Measurements from ENCODE around the gene RBM20. TPM values are rescaled to one million over a fixed set of nuclear protein-coding genes. Genes with fewer than 3 reads are reported as not detected.

The RBM20 gene
- total and polyA plus RNA-seq, 12 donors, result 0.07 to 2.3 (median 0.28) TPM; not detected in 2

- H3K27ac ChIP-seq, result peak overlapping the region in 1 of 5 donors; percentile 6
- no peak for DNase-seq
- H3K4me1 ChIP-seq (replicated peaks in 1 of 2), result peaks cover 8 to 21% of the 10 kb centered on the region in 2 donors
- intact Hi-C loops (cut with DNase I), result no loop called here
- H3K9me3 ChIP-seq (replicated peaks in 1 of 3), result no peaks in the 10 kb centered on the region
- H3K27me3 ChIP-seq, result no peaks in the 10 kb centered on the region
- TF ChIP-seq POLR2A (IDR thresholded peaks at IDR 0.05), result no peak
- no peak for TF ChIP-seq CTCF (IDR thresholded peaks at IDR 0.05)
- WGBS, 4 donors, result 85 to 91% (median 86%) methylated on average over 10 of the region's 10 CpGs
- H3K4me3 ChIP-seq, result no peak overlapping the region
- no peaks in the 10 kb centered on the region for H3K36me3 ChIP-seq (replicated peaks in 1 of 2)
Observed at GRCh38 chr10:110789604-110790433, 145.7 kb downstream of the RBM20 start.

- Histone ChIP-seq H3K36me3 (replicated peaks in 1 of 2) (no peaks in the 10 kb centered on the region), H3K4me1 (replicated peaks in 1 of 2) (peaks cover 8 to 21% of the 10 kb centered on the region in 2 donors), H3K27ac (no peak overlapping the region), H3K27me3 (no peaks in the 10 kb centered on the region), H3K4me3 (no peak overlapping the region), H3K9me3 (replicated peaks in 1 of 3) (no peaks in the 10 kb centered on the region)
- 88 to 92% (median 89%) methylated on average over 8 of the region's 8 CpGs for WGBS, 4 donors
- DNase-seq, result no peak
- TF ChIP-seq POLR2A (IDR thresholded peaks at IDR 0.05) (no peak), CTCF (IDR thresholded peaks at IDR 0.05) (no peak)
- intact Hi-C loops (cut with DNase I), result no loop called here
Observed at GRCh38 chr10:110790913-110791506, 146.9 kb downstream of the RBM20 start.

- H3K4me3 ChIP-seq, result no peak overlapping the region
- H3K4me1 ChIP-seq (replicated peaks in 1 of 2), result peaks cover 8 to 21% of the 10 kb centered on the region in 2 donors
- H3K27ac ChIP-seq, result no peak overlapping the region
- no peak for DNase-seq
- H3K27me3 ChIP-seq, result no peaks in the 10 kb centered on the region
- WGBS, 4 donors, result 53 to 83% (median 69%) methylated on average over 3 to 4 of the region's 4 CpGs
- no peak for TF ChIP-seq POLR2A (IDR thresholded peaks at IDR 0.05)
- no peak for TF ChIP-seq CTCF (IDR thresholded peaks at IDR 0.05)
- intact Hi-C loops (cut with DNase I), result no loop called here
- no peaks in the 10 kb centered on the region for H3K36me3 ChIP-seq (replicated peaks in 1 of 2)
- no peaks in the 10 kb centered on the region for H3K9me3 ChIP-seq (replicated peaks in 1 of 3)
Observed at GRCh38 chr10:110791541-110792073, 147.5 kb downstream of the RBM20 start.

- no peak for DNase-seq
- TF ChIP-seq CTCF (IDR thresholded peaks at IDR 0.05) (no peak), POLR2A (IDR thresholded peaks at IDR 0.05) (no peak)
- Histone ChIP-seq H3K4me1 (replicated peaks in 1 of 2) (peaks cover 8 to 15% of the 10 kb centered on the region in 2 donors), H3K36me3 (replicated peaks in 1 of 2) (no peaks in the 10 kb centered on the region), H3K27me3 (no peaks in the 10 kb centered on the region), H3K4me3 (no peak overlapping the region), H3K27ac (no peak overlapping the region), H3K9me3 (replicated peaks in 1 of 3) (no peaks in the 10 kb centered on the region)
- intact Hi-C loops (cut with DNase I), result no loop called here
- WGBS, 4 donors, result 71 to 79% (median 74%) methylated on average over 3 of the region's 3 CpGs
Observed at GRCh38 chr10:110792476-110793125, 148.5 kb downstream of the RBM20 start.

Measured in adrenal gland (tissue), 12 donors.